ENCODE data around the gene RELB.
"Not testable (repeated sequence)": the region's sequence is repeated elsewhere in the genome, so short reads cannot be mapped to it uniquely, and the experiment has no call there.

RELB gene

DNA sequence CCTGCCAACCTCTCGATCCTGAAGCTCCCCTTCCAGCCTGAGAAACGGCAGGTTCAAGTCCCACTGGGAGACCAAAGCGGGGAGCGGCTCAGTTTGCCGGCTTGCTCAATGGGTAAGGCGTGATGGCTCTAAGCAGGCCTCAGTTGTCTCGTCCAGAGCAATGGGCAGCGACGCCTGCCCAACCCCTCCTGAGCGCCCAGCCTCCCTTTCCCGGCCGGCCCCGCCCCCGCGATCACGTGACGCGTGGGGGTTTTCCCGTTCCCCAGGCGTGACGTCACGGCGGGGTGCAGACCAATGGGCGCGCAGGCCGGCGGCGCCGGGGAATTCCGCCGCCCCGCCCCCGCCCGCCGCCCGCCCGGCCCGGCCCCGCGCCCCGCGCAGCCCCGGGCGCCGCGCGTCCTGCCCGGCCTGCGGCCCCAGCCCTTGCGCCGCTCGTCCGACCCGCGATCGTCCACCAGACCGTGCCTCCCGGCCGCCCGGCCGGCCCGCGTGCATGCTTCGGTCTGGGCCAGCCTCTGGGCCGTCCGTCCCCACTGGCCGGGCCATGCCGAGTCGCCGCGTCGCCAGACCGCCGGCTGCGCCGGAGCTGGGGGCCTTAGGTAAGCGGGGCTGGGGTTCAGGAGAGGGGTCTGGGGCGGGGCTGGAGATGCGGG is at the start of gene RELB:
RELB (plus strand) TSS at position 378 of the 653 bp plus-strand sequence; CDS start at position 494, 116 bp downstream.
- peak; percentile 98 for DNase-seq (ENCODE audit: low read depth)

DNA sequence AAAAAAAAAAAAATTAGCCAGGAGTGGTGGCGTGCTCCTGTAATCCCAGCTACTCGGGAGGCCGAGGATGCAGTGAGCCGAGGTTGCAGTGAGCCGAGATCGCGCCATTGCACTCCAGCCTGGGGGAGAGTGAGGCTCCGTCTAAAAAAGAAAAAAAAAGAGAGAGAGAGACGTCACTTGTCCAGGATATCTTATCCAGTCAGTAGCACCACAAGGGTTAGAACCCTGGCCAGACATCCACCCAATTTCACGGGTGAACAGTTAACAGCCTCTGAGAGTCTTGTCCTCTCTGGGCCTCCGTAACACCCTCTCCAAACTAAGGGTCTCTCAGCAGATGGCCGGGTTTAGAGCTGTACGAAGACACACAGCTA is 47.0 kb upstream of the RELB start:
- DNase-seq (ENCODE audit: low read depth): no peak

GRCh38 chr19:44954649-44955504 is 46.4 kb upstream of the RELB start, which contains the start of gene CLPTM1:
Gene CLPTM1, plus strand, starts transcription at chr19:44955380. Its CDS starts 16 bp downstream, at chr19:44955396.
- peak; percentile 96 for DNase-seq (ENCODE audit: low read depth)

DNA sequence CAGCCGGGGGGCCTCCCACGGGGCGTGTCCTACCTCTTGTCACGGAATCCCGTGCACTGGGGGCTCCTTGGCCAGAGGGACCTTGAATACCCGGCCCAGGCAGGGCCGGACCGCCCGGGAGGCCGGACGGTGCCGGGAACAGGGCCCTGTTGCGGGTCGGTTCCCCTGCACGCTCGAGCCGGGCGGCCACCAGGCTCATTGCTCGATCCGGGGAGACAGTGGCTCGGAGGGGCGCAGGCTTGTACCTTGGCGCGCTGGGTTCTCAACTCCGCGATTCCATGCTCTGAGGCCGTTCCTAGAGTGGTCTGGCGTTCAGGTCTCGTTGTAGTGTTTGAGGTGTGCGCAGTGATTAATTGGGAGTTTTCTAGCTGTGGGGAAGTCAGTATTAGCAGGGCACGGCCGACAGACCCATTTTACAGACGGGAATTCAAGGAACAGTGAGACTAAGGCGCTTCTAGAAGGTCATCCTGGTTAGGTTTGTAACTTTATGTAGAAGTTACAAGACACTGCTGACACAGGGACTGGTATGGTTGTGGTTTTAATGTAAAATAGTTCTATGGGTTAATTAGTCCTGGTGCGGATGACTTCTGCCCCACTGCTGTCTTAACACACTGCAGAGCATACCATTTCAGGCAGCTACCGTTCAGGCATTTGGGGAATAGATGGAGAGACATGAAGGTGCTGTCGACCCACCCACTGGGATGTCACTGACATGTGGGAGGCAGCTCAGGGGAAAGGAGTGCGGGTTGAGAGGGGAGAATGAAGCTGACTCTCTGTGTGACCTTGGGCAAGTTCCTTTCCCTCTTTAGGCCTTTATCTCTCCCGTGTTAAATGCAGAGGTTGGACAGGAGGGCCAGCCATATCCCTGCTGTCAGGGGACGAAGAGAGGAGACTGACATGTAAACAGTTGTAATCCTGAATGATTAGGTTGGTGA is 45.5 kb upstream of the RELB start:
- DNase-seq (ENCODE audit: low read depth): no peak

GRCh38 chr19:44957526-44957925 is 43.7 kb upstream of the RELB start:
- no peak for DNase-seq (ENCODE audit: low read depth)

DNA sequence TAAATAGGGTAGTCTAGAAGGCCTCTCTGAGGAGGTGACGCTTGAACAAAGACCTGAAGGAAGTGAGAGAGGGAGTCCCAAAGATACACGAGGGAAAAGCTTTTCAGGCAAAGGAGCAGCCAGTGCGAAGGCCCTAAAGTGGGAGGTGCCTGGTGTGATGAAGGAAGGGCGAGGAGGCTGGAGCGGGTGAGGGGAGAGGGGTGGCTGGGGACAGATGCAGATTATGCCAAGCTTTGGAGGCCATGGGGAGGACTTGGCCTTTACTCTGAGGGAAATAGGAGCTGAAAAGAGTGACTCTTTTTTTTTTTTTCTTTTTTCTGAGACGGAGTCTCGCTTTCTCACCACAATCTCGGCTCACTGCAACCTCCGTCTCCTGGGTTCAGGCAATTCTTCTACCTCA is 43.2 kb upstream of the RELB start:
- DNase-seq (ENCODE audit: low read depth): no peak

- DNase-seq (ENCODE audit: low read depth): no peak
These were observed 41.6 kb upstream of the RELB start for GRCh38 chr19:44959691-44960090.

DNA sequence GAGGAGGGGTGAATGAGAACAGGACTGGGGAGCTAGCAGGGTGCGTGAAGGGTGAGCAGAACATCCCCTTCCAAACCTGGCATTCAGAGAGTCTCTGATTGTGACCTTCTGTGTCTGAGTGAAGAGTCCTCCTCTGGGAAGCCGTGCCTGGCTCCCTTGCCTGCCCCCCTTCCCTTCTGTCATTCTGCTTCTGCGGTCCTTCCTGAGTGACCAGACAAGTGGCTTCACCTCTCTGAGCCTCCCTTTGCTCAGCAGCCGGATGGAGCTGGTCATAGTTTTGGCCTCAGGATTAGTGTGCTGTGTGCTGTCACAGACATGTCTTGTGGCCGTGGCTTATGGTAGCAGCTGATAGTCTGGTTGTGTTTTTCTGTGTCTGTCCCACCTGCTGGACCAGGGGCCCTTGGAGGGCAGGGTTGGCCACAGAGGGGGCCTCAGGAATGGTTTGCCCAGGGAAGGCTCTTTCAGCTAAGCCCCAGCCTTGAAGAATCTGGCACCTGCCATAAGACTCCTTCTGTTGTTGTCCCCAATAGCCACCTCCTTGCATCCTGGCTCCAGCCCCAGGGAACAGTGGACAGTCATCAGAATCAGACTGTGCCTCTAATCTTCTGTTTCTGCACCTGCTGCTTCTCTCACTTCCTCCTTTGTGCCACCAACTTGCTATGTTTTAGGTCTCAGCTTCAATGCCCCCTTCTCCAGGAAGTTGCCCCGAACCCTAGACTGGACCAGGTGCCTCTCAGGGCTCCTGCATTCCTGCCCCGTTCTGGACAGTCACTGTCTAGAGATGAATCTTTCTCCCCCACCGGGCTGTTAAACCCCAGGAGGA is 40.1 kb upstream of the RELB start:
- no peak for DNase-seq (ENCODE audit: low read depth)

DNA sequence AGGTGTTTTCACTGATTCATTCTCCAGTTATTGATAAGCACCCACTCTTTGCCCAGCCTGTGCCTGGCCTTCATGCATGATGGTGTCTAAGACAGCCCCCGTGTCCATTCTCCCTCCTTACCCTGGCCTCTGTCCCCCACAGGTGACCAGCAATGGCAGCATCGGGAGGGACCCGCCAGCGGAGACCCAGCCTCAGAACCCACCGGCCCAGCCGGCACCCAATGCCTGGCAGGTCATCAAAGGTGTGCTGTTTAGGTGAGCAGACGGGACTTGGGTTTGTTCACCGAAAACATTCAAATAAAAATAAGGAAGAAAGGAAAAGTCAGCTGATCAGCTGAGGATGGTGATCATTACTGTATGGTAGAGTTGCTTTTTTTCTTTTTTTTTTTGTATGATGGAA is 39.4 kb upstream of the RELB start:
- DNase-seq (ENCODE audit: low read depth): no peak

DNA sequence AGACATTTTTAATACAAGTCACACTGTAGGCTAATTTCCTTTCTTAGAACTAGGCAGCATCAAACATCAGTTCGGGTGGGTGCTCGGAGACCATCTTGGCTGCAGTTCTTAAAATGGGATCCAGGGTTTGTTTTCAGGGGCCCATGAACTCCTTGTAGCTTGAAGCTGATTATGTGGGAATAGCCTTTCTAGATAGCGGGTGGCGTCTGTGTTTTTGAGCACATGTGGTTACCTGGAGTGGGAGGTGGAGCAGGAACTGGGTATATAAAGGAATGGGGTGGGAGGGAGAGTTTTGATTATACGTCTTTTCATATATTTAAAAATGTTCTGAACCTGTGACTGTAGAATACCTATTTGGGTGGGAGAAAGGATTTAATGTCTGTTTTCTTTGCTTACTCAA is 33.1 kb upstream of the RELB start:
- no peak for DNase-seq (ENCODE audit: low read depth)

DNA sequence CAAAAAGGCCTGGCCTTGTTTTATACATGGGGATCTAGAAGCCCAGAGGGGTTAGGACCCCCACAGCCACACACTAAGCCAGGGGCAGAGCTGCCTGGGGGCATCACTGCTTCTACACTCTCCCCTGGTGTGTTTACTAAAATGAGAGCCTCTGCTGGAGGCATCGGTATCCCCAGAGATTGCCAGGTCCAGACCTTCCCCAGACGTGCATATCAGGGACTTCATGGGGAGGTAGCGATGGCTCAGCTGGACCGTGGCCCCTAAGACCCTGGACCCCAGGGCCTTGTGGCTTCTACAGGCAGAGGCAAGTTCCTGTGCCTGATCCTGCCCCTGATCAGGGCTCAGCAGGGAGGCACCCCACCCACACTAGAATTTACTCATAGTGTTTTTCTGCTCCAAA is 32.6 kb upstream of the RELB start:
- DNase-seq (ENCODE audit: low read depth): no peak

GRCh38 chr19:44969437-44969836 is 31.8 kb upstream of the RELB start:
- no peak for DNase-seq (ENCODE audit: low read depth)

- DNase-seq (ENCODE audit: low read depth): not testable (repeated sequence)
These were observed 29.8 kb upstream of the RELB start for GRCh38 chr19:44971451-44971850.

DNA sequence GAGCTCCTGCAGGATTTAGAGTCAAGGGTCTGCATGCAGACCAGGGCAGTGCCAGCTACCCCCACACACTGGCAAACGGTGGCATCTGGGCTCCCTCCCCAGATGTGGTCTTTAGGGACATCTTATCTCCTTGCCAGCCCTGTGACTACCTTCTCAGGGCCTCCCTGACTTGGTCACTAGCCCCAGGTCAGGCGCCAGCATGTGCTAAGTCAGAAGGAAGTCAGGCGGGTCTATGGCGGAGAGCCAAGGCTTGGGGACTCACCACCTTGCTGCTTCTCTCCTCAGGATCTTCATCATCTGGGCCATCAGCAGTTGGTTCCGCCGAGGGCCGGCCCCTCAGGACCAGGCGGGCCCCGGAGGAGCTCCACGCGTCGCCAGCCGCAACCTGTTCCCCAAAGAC is 28.5 kb upstream of the RELB start:
- no peak for DNase-seq (ENCODE audit: low read depth)

DNA sequence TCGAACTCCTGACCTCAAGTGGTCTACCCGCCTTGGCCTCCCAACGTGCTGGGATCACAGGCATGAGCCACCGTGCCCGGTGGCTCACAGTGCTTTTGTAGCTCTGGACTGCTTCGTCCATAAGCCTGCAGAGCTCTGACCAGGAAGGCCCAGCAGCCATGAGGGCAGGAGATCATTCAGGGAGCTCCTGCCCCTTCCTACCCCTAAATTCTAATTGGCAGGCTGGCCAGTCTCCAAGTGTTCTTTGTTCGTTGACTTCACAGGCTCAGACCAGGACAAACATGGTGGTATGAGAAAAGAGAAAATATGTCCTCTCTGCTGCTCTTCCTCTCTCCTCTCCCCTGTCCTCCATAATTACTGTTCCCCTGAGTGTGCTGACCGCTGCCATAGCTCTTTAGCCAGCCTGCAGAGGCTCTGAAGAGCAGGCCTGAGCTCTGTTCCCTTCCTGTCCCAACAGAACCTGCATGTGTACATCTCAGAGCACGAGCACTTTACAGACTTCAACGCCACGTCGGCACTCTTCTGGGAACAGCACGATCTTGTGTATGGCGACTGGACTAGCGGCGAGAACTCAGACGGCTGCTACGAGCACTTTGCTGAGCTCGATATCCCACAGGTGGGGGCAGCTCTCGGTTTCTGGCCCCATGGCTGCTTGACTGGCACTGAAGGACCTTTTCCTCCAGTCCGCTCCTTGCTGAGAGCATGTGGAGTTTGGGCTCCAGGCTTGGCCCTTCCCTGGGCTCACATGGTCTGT is 27.1 kb upstream of the RELB start:
- no peak for DNase-seq (ENCODE audit: low read depth)

DNA sequence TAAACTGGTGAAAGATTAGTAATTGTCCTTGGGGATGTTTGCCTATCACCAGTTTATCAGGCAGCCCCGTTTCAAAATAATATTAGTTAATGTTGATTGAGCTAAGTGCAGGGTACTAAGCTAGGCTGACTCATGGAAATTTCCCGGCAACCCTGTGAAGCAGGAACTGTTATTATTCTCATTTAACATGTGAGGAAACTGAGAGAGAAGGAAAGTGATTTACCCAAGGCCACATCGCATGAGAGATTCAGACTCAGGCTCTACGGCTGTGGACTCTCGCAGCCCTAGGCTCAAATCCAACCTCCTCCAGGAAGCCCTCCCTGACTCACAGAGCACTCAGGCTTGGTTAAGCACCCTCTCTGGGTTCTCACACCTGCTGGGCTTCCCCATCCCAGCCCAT is 26.4 kb upstream of the RELB start:
- no peak for DNase-seq (ENCODE audit: low read depth)

GRCh38 chr19:44975444-44975843 is 25.8 kb upstream of the RELB start:
- no peak for DNase-seq (ENCODE audit: low read depth)

- no peak for DNase-seq (ENCODE audit: low read depth)
These were observed 17.3 kb upstream of the RELB start for GRCh38 chr19:44984005-44984404.

DNA sequence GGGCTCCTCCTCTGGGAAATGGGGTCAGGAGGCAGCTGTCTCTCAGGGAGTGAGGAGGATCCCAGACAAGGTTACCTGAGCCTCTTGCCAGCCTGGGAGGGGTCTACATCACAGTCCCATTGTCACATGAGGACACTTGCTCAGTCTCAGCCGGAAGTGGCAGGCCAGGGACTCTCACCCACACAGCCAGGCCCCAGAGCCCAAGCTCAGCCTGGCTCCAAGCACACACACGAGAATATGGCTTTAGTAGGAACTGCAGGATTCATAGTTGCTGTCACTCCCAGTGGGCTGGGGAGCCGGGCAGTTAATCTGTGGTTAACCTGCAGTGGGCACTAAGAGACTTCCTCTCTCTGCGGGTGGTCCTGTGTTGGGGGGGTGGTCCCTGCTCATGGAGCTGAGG is 15.8 kb upstream of the RELB start:
- DNase-seq (ENCODE audit: low read depth): no peak

GRCh38 chr19:44986389-44986788 is 14.9 kb upstream of the RELB start:
- no peak for DNase-seq (ENCODE audit: low read depth)

GRCh38 chr19:44987148-44987675 is 14.1 kb upstream of the RELB start:
- DNase-seq (ENCODE audit: low read depth): no peak
